GM13977 (cell line): ENCODE measurements around the gene FAM199X.
"Not testable (repeated sequence)": the region's sequence is repeated elsewhere in the genome, so short reads cannot be mapped to it uniquely, and the experiment has no call there.

Experiments used
- DNase-seq: peaks from one replicate; pipeline ENCODE4 v3.0.0; 2012; ENCODE audit warnings: low spot score
- CTCF ChIP-seq: IDR thresholded peaks from 2 replicates; pipeline ENCODE4 v1.5.1; 2012; ENCODE audit warnings: mild to moderate bottlenecking, control low read depth; ENCODE audit not compliant: insufficient read depth; ENCODE audit errors: extremely low read depth, missing control alignments
- in situ Hi-C: fragments of 300-500 bp; cut with MboI; formaldehyde crosslinking; loops from one replicate; pipeline ENCODE4 v1.12.0; 2022; ENCODE audit warnings: low sequenced_read_pairs, low pct_unique_long_range_greater_than_20kb, mixed read lengths, inconsistent platforms; ENCODE audit not compliant: unreplicated experiment

FAM199X gene

GRCh38 chrX:104205548-104205947 is 39.3 kb downstream of the FAM199X start:
- no peak for DNase-seq
- TF ChIP-seq CTCF = no peak
- in situ Hi-C loops = no loop called here

- TF ChIP-seq CTCF = no peak
- in situ Hi-C loops = no loop called here
- no peak for DNase-seq
Observed at GRCh38 chrX:104211187-104211586, 44.9 kb downstream of the FAM199X start.

GRCh38 chrX:104230060-104230459 is 63.8 kb downstream of the FAM199X start:
- in situ Hi-C loops, DNase-seq: not testable (repeated sequence)
